Prostate gland (tissue), 2 donors: ENCODE measurements around the gene FAM200A. TPM values are rescaled to one million over a fixed set of nuclear protein-coding genes. Genes with fewer than 3 reads are reported as not detected.
A peak's percentile ranks its signal among the peaks of the same experiment; 100 is the strongest.
"Not testable (repeated sequence)": the region's sequence is repeated elsewhere in the genome, so short reads cannot be mapped to it uniquely, and the experiment has no call there.

ENCODE experiments used
- DNase-seq: peaks from one replicate; pipeline ENCODE4 v3.0.0-alpha.2; 2019; ENCODE audit warnings: low spot score
- H3K27ac ChIP-seq, 2 donors: fragments of 200-600 bp; sonication (generic); 2 replicates each; pipeline ENCODE4 v1.5.1; 2017 to 2019
- H3K27me3 ChIP-seq: fragments of 200-600 bp; sonication (generic); replicated peaks from 2 replicates; pipeline ENCODE4 v1.5.1; 2019; ENCODE audit not compliant: insufficient read depth
- H3K36me3 ChIP-seq, 2 donors: fragments of 200-600 bp; sonication (generic); 1 replicate in 1 of 2; 2 replicates in 1 of 2; pipeline versions ENCODE4 v1.5.1 to v1.8.1; 2017 to 2019
- H3K4me1 ChIP-seq: fragments of 200-600 bp; sonication (generic); replicated peaks from 2 replicates; pipeline ENCODE4 v1.5.1; 2019
- H3K4me3 ChIP-seq, 2 donors: fragments of 200-600 bp; sonication (generic); 2 replicates each; pipeline ENCODE4 v1.5.1; 2017 to 2019
- H3K9me3 ChIP-seq: fragments of 200-600 bp; sonication (generic); 2 replicates; pipeline ENCODE4 v1.5.1; 2017
- CTCF ChIP-seq, 4 experiments: fragments of 200-600 bp in 2 of 4; fragments of 450-650 bp in 2 of 4; sonication (generic) in 2 of 4; IDR thresholded peaks; 1 replicate in 3 of 4; 2 replicates in 1 of 4; pipeline ENCODE4 v1.5.1; 2016 to 2019; ENCODE audit warnings: antibody characterized with exemption in 4 of 4, mild to moderate bottlenecking in 2 of 4, moderate library complexity in 2 of 4
- POLR2A ChIP-seq: fragments of 450-650 bp; IDR thresholded peaks from one replicate; pipeline ENCODE4 v1.6.1; 2016; ENCODE audit warnings: antibody characterized with exemption, mild to moderate bottlenecking
- POLR2AphosphoS5 ChIP-seq: sonication (generic); formaldehyde crosslinking; IDR thresholded peaks from one replicate; pipeline ENCODE4 v1.6.1; 2017; ENCODE audit warnings: antibody characterized with exemption
- WGBS: methylation state at CpG from one replicate; pipeline ENCODE4 v1.1.5; 2018; 5-methylcytosine and 5-hydroxymethylcytosine counted together
- intact Hi-C: fragments of 100-400 bp; cut with DNase I; formaldehyde crosslinking; loops from one replicate; pipeline ENCODE4 v1.14.2; 2022
- total RNA-seq, 2 donors: library from RNA; depleted of rRNA; stranded (reverse); fragments of >200 nt; gene quantifications; one replicate each; pipeline ENCODE4 v1.1.0, GENCODE V29; 2016

Gene FAM200A
- total RNA-seq, 2 donors from 2014 or later, result 5.5 to 11.2 TPM

- peaks cover 19% of the 10 kb centered on the region for H3K4me1 ChIP-seq
- no peak for DNase-seq
These were observed 47.7 kb downstream of the FAM200A start for GRCh38 chr7:99504281-99504602.

GRCh38 chr7:99501236-99501635 is 50.7 kb downstream of the FAM200A start:
- not testable (repeated sequence) for H3K9me3 ChIP-seq, H3K27me3 ChIP-seq, DNase-seq, H3K4me3 ChIP-seq, H3K27ac ChIP-seq, H3K36me3 ChIP-seq
- intact Hi-C loops, result loop anchor here (5.0 kb wide), 1 partner anchor 51 kb away; the partner anchor contains the start of gene FAM200A
- peaks cover 11% of the 10 kb centered on the region for H3K4me1 ChIP-seq
- 95% methylated on average over 12 of the region's 12 CpGs for WGBS

More at GRCh38 chr7:99504281-99504602, 47.7 kb downstream of the FAM200A start:
- Histone ChIP-seq H3K9me3 (no peaks in the 10 kb centered on the region), H3K27me3 (no peaks in the 10 kb centered on the region), H3K4me3 (peak overlapping the region; percentile 51 to 72), H3K36me3 (no peaks in the 10 kb centered on the region), H3K27ac (peak overlapping the region; percentile 82 to 95)
- TF ChIP-seq POLR2A, result no peak
- peak; percentile 83 for TF ChIP-seq POLR2AphosphoS5
- TF ChIP-seq CTCF (IDR thresholded peaks at IDR 0.05), result no peak
- intact Hi-C loops, result loop anchor here (1.0 to 5.0 kb wide), 2 partner anchors 38 to 48 kb away; partner anchors contain the start of genes ATP5MF and FAM200A
- WGBS, result 12% methylated on average over 14 of the region's 19 CpGs

- H3K4me1 ChIP-seq, result peaks cover 5% of the 10 kb centered on the region
- 51% methylated on average over 16 of the region's 16 CpGs for WGBS
- intact Hi-C loops, result loop anchor here (5.0 kb wide), 1 partner anchor 52 kb away; the partner anchor contains the start of gene FAM200A
These were observed 51.3 kb downstream of the FAM200A start for GRCh38 chr7:99500637-99501009.

GRCh38 chr7:99499721-99500636 is 51.9 kb downstream of the FAM200A start, which contains the start of gene ZNF394:
Gene ZNF394 (minus strand): TSS chr7:99500281. CDS start chr7:99500093, 188 bp downstream.
- intact Hi-C loops, result loop anchor here (5.0 kb wide), 1 partner anchor 52 kb away; the partner anchor contains the start of gene FAM200A
- H3K36me3 ChIP-seq, result peaks cover 0 to 5% of the 10 kb centered on the region in 2 donors
- DNase-seq, result peak; percentile 92
- H3K27ac ChIP-seq, result peak within 1 kb of the TSS; percentile 96
- no peaks in the 10 kb centered on the region for H3K9me3 ChIP-seq
- WGBS, result under 1% methylated on average over 68 of the region's 68 CpGs
- peak within 1 kb of the TSS; percentile 85 to 90 for H3K4me3 ChIP-seq
- peaks cover 4% of the 10 kb centered on the region for H3K4me1 ChIP-seq
- no peaks in the 10 kb centered on the region for H3K27me3 ChIP-seq
- TF ChIP-seq POLR2AphosphoS5, result peak; percentile 99
- peak in 1 of 4 experiments; percentile 19 for TF ChIP-seq CTCF (IDR thresholded peaks at IDR 0.05)
- TF ChIP-seq POLR2A, result peak; percentile 68

More at GRCh38 chr7:99500637-99501009, 51.3 kb downstream of the FAM200A start:
- Histone ChIP-seq H3K4me3 (peak overlapping the region; percentile 85 to 90), H3K27me3 (no peaks in the 10 kb centered on the region), H3K36me3 (peaks cover 0 to 5% of the 10 kb centered on the region in 2 donors), H3K9me3 (no peaks in the 10 kb centered on the region), H3K27ac (peak overlapping the region; percentile 96)
- no peak for DNase-seq
- TF ChIP-seq POLR2A, result no peak
- no peak for TF ChIP-seq POLR2AphosphoS5
- TF ChIP-seq CTCF (IDR thresholded peaks at IDR 0.05), result no peak

- no peak for DNase-seq
- H3K9me3 ChIP-seq, result no peaks in the 10 kb centered on the region
- peak overlapping the region; percentile 85 to 90 for H3K4me3 ChIP-seq
- TF ChIP-seq POLR2A (no peak), POLR2AphosphoS5 (no peak), CTCF (IDR thresholded peaks at IDR 0.05) (no peak)
- H3K27me3 ChIP-seq, result no peaks in the 10 kb centered on the region
- H3K27ac ChIP-seq, result peak overlapping the region; percentile 96
- under 1% methylated on average over 14 of the region's 14 CpGs for WGBS
- H3K36me3 ChIP-seq, result peaks cover 1 to 10% of the 10 kb centered on the region in 2 donors
- H3K4me1 ChIP-seq, result peaks cover 4% of the 10 kb centered on the region
- intact Hi-C loops, result no loop called here
These were observed 52.6 kb downstream of the FAM200A start for GRCh38 chr7:99499371-99499720.
